ENCODE data around the gene CD200R1L. TPM values are rescaled to one million over a fixed set of nuclear protein-coding genes. Genes with fewer than 3 reads are reported as not detected.
"Not testable (repeated sequence)": the region's sequence is repeated elsewhere in the genome, so short reads cannot be mapped to it uniquely, and the experiment has no call there.

Gene CD200R1L, protein sequence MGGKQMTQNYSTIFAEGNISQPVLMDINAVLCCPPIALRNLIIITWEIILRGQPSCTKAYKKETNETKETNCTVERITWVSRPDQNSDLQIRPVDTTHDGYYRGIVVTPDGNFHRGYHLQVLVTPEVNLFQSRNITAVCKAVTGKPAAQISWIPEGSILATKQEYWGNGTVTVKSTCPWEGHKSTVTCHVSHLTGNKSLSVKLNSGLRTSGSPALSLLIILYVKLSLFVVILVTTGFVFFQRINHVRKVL
- not detected for total RNA-seq

DNA sequence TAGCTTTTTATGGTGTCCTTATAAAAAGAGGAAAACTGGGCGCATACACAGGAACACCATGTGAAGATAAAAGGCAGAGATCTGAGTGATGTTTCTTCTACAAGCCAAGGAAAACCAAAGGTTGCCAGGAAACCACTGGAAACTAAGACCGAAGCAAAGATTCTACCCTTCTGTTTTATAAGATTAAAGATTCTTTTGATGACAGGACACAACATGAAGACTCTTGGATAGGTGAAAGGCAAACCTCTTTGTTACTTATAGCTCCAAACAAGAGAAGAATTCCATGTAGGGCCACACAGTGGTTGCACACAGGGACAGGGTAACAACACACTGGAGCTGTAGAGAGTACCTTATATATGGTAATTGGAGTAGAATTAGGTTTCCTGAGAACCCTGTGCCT lies at the start of gene CD200R1L:
Gene CD200R1L, minus strand, starts transcription at position 101 of the 400 bp plus-strand sequence. CDS start 17,497 bp downstream, outside the sequence.
- no peak for DNase-seq (ENCODE audit: low spot score)

DNA sequence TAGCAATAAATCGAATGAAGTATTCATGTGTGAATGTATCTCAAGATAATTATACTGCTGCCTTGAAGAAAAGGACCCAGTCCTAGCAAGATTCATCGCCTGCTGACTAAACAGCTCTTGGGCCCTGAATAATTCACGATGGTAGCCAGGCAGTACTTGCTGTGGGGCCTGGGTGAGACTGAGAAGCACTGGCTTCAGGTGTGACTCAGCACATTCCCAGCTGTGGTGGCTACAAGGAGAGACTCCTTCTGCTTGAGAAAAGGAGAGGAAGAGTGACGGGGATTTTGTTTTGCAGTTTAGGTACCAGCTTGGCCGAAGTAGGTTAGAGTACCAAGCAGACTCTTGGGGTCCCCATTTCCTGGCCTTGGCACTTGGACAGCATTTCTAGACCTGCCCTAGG lies 47.6 kb upstream of the CD200R1L start:
- DNase-seq (ENCODE audit: low spot score) = no peak

DNA sequence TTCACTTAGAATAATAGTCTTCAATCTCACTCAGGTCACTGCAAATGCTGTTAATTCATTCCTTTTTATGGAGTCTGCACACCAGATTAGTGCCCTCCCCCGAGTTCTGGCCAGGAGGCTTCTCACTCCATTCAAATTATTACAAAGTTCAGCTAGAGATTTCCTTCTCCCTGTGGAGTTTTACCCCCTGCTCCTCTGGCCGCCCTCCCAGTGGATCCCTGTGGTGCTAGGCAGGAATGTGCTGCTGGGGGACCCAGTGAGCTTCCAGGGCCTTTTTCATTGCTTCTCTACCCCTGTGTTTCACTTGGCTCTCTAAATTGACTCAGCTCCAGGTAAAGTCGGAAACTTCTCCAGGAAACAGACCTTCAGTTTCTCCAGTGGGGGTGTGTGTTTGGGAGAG lies 42.7 kb upstream of the CD200R1L start:
- no peak for DNase-seq (ENCODE audit: low spot score)

DNA sequence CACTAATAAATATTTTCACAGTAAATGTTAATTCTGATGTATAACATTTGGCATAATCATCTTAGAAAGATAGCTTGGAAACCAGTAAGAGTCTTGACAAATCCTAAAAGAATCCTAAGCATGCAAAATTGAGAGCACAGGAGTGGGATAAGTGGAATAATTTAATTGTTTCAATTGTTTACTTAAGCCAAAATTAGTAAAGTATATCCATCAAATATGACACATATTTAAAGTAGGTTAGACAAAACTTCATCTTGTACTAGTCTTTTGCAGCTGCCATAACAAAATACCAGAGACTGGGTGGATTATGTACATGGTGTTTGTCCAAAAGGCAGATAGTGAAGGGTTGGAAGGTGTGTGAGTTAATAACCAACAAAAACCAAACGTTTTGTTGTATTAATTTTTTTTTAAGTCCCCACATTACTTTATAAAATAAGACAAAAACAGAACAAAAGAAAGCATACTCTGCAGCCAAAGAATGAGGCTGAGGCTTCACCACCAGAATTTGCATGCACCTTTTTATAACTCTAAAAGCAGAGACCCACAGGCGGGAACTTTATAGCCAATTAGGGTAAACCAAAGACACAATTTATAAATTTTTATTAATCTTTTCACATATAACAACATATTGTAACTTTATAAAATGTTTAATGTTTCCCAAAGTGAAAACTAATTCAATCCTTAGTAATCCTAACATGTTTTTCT lies 41.9 kb upstream of the CD200R1L start:
- no peak for DNase-seq (ENCODE audit: low spot score)

DNA sequence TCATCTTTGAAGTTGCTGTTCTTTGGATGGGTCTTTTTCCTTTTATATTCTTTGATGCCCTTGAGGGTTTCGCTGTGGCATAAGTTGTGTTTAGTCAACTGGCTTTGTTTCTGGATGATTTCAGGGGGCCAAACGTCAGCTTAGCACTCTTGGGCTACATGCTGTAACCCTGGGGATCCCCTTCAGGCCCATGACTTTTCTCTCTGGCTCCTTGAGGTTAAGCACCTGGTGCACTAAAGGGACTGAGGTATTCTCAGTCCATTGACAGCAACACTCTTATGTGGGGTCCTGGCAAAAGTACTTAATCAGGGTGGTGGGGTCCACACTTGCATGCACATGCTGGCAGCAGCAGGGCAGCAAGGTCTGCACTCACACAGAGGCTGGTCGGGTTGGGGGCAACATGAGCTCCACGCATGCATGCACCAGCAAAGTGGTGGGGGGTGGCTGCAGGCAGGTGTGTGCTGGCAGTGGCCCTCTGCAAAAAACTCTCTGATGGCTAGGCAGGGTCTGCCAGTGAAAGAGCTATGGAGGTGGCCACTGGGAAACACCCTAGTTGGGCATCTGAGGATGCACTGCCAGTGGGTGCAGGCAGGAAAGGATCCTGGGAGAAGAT lies 38.1 kb upstream of the CD200R1L start:
- DNase-seq (ENCODE audit: low spot score) = no peak

DNA sequence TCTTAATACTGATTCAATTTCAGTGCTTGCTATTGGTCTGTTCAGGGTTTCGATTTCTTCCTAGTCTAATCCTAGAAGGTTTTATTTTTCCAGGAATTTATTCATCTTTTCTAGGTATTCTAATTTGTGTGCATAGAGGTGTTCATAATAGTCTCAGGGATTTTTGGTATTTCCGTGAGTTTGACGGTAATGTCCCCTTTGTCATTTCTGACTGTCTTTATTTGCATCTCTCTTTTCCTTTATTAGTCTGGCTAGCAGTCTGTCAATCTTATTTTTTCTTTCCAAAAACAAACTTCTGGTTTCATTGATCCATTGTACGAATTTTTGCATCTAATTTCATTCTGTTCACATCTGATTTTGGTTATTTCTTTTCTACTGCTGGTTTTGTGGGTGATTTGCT lies 35.2 kb upstream of the CD200R1L start:
- no peak for DNase-seq (ENCODE audit: low spot score)

DNA sequence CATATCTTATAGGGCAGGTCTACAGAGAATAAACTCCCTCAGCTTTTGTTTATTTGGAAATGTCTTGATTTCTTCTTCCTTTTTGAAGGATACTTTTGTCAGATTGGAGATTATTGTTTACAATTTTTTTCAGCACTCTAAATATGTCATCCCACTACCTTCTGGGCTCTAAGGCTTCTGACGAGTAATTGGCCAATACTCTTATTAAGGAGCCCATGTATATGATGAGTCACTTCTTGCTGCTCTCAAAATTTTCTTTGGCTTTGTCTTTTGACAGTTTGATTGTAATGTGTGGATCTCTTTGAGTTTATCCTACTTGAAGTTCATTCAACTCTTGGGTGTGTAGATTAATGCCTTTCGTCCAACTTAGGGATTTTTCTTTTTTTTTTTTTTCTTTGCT lies 28.9 kb upstream of the CD200R1L start:
- DNase-seq (ENCODE audit: low spot score) = no peak

DNA sequence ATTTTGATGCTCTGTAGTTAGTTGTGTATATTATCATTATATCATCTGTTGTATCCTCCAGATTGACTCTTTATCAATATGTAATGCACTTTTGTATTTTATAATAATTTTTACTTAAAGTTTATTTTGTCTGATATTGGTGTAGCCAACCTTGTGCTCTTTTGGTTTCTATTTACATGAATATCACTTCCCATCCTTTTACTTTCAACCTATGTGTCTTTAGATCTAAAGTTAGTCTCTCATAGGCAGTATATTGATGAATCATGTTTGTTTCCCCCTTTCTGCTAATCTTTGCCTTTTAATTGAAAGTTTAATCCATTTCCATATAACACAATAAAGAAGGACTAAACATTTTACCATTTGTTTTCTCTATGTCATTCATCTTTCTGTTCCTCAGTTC lies 28.1 kb upstream of the CD200R1L start:
- DNase-seq (ENCODE audit: low spot score) = no peak

DNA sequence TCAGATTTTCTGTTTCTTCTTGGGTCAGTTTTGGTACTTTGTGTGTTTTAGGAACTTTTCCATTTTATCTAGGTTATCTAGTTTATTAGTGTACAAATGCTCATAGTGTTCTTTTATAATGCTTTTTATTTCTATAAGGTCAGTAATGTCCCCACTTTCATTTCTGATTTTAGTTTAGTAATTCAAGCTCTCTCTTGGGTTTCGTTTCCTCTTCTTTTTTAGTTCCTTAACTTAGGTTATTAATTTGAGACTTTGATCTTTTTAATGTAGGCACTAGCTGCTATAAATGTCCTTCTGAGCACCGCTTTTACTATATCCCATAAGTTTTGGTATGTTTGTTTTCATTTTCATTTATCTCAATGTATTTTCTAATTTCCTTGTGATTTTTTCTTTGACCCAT lies 27.0 kb upstream of the CD200R1L start:
- no peak for DNase-seq (ENCODE audit: low spot score)

DNA sequence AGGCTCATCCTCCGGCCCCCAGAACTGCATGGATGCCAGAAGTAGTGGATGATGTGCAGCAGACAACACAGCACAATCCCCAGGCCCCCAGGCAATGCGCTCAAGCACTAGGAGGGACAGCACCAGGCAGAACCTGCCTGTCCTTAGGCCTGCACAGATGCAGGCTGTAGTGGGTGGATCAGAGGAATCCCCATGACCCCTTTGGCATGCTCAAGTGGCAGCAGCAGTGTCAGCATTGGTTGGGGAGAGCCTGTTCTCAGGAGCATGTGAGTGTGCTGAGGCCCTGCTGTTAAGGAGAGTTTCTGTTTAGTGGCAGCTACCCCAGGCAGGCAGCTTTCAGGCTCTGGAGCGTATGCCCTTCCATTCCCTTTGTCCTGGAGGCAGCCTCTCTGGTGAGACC lies 25.1 kb upstream of the CD200R1L start:
- no peak for DNase-seq (ENCODE audit: low spot score)

DNA sequence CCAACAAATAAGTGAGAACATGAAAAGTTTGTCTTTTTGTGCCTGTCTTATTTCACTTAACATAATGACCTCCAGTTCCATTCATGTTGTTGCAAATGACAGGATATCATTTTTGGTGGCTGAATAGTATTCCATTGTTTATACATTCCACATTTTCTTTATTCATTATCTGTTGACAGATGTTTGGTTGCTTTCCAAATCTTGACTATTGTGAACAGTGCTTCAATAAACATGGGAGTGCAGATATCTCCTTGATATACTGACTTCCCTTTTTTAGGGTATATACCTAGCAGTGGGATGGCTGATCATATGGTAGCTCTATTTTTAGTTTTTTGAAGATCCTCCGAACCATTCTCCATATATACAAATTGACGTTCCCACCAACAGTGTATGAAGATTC lies 19.1 kb upstream of the CD200R1L start:
- DNase-seq (ENCODE audit: low spot score) = no peak

DNA sequence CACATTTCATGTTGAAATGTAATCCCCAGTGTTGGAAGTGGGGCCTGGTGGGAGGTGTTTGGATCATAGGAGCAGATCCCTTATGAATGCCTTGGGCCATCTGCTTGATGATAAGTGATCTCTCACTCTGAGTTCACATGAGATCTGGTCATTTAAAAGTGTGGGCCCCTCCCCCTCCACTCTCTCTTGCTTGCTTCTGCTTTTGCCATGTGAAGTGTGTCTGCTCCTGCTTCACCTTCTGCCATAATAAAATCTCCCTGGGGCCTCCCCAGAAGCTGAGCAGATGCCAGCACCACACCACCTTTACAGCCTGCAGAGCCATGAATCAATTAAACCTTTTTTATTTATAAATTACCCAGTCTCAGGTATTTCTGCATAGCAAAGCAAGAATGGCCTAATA lies 14.2 kb upstream of the CD200R1L start:
- no peak for DNase-seq (ENCODE audit: low spot score)

DNA sequence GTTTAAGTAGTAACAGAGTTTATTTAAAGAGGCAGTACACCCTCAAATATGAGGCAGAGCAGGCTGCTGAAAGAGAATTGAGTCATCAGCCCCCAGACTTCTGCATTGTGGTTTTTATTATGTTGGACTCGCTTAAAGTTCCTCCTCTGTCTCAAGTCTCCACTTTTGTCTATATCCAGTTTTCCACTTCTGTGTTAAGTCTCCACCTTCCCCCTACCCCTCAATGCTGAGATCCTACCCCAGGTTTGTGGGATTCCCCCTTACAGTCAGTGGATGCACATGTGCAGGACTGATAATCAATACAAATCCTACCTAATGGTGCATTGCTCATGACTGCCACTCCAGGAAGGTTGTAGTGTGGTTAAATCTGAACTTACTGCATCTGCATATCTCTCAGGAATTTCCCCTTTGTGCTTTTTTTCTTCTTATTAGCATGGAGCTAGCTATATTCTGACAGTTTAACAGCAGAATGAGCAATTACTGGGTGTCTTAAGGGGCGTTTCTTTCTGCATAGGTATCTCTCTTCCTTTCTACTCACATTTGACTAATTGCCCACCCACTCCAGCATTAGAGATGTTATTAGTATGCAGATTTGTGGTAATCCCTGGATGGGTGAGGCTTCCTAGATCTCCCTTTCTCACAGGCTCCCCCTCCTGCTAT lies 11.9 kb upstream of the CD200R1L start:
- DNase-seq (ENCODE audit: low spot score) = no peak

DNA sequence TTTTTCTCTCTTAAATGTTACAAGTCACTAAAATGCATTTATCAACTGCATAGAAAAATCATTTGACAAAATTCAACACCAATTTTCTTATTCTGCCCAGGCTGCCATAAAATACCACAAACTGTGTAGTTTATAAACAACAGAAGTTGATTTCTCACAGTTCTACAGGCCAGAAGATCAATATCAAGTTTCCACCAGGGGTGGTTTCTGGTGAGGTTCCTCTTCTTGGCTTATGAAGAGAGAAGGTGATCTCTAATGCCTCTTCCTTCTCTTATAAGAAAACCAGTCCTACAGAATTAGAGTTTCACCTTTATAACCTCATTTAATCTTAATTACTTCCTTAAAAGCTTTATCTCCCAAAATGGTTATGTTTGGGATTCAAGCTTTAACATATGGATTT lies 10.9 kb upstream of the CD200R1L start:
- DNase-seq (ENCODE audit: low spot score) = no peak

DNA sequence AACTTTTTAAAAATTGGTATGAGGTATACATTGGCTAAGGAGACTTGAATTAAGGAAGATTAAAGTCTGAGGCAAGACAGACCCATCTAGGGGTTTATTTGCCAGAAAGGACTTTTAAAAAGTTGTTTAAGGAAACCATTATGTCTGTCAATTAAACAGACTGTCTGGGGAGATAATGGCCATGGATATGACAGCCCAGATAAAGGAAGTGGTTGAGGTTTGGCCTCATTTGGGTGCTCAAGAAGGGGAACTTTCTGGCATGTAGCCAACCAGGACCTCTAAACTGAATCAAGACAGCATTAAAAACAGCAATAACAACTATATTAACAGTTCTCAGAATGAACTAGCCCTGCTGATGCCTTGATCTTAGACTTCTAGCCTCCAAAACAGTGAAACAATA lies 9.9 kb upstream of the CD200R1L start:
- DNase-seq (ENCODE audit: low spot score) = no peak

DNA sequence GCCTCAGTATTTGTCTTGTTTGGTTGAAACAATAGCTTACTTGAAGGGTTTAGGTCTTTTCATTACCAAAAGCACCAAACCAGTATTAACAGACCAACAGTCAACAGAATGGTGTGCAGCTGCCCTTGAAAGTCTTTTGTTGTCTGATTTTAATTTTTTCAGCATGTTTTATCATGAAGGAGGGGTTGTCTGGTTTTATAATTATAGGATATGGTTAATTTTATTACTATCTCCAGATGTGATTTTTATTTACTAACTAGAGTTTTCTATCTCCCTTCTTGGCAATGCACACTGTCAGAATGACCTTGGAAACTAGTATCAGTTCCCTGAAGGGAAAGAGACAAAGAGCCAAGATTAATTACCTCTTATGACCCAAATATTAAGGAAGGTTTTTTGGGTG lies 9.2 kb upstream of the CD200R1L start:
- DNase-seq (ENCODE audit: low spot score) = no peak

DNA sequence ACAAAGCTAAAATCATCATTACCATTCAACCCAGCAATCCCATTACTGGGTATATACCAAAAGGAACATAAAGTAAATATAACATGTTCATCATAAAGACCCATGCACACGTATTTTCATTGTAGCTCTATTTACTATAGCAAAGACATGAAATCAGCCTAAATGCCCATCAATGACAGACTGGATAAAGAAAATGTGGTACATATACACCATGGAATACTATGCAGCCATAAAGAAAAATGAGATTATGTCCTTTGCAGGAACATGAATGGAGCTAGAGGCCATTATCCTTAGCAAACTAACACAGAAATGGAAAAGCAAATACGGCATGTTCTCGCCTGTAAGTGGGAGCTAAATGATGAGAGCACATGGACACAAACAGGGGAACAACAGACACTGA lies 8.4 kb upstream of the CD200R1L start:
- DNase-seq (ENCODE audit: low spot score) = not testable (repeated sequence)

DNA sequence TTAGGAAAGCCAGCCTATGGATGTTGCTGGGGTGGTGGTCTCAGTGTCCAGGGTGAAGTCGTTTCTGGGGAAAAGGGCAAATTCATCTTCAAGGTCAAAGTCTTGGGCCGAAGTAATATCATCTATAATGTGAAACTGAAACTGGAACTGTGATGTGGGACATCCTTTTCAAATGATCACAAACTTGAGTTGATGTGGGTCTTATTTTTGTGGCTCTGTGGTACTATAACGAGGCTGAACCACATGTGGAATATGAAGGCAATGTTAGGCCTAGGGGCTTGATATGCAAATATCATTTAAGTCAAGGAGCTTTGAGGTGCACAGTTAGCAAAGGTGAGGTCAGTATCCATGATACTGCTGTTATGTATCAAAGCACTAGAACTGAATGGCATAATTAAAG lies 1.5 kb upstream of the CD200R1L start:
- no peak for DNase-seq (ENCODE audit: low spot score)

DNA sequence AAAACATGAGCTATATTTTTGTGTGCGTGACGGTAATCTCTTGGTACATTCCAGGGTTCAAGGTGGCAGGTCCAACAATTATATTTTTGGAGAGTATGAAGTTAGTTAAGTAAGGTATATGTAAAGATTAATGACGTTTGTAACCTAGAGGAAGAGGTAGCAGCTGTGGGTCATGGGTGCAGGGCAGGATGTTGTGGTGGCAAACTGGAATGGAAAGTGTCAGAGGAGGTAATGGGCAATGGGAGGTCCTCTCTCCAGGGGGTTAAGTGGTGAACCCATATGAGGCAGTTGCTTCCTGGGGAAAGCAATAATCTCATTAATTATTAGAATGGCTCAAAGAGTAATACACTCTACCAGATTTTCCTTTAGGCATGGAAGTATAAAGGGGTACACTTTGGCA lies 1.0 kb upstream of the CD200R1L start:
- DNase-seq (ENCODE audit: low spot score) = no peak

DNA sequence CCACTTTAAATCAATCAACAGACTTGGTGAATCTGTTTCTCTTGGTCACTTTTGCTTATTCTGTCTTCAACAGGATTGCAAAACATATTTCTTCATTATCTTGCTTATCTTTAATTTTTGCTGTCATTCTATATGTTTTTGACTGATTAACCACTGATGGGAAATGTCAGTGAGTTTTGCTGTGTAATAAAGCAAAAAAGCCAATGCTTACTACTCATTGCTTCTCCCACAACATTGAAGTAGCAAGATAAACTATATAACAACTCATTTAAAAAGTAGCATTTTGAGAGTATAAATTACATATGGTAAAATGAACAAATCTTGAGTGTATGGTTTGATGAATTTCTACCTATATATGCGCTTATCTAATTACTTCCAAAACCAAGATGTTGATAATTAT lies 892 bp downstream of the CD200R1L start:
- no peak for DNase-seq (ENCODE audit: low spot score)

DNA sequence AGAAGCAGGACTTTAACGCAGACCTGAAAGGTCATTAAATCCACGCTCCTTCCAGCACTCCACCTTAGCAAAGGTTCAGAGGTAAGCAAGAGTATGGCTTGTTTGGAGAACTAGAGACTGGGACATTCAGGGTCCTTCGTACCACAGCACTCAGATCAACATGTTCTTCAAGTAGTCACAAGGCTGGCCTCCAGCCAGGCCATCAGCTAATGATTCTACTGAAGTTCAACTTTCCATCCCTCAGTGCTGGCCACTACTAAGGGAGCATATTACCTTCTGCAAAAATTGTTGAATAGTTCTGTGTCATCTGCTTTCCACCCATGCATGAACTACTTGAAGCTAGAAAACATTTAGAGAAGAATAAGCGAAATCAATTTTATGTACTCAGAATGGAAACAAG lies 17.6 kb downstream of the CD200R1L start:
- no peak for DNase-seq (ENCODE audit: low spot score)

All from ureter (tissue), 1 donor.